ENCODE results near the gene FAT2. TPM values are rescaled to one million over a fixed set of nuclear protein-coding genes. Genes with fewer than 3 reads are reported as not detected.

Gene FAT2, protein sequence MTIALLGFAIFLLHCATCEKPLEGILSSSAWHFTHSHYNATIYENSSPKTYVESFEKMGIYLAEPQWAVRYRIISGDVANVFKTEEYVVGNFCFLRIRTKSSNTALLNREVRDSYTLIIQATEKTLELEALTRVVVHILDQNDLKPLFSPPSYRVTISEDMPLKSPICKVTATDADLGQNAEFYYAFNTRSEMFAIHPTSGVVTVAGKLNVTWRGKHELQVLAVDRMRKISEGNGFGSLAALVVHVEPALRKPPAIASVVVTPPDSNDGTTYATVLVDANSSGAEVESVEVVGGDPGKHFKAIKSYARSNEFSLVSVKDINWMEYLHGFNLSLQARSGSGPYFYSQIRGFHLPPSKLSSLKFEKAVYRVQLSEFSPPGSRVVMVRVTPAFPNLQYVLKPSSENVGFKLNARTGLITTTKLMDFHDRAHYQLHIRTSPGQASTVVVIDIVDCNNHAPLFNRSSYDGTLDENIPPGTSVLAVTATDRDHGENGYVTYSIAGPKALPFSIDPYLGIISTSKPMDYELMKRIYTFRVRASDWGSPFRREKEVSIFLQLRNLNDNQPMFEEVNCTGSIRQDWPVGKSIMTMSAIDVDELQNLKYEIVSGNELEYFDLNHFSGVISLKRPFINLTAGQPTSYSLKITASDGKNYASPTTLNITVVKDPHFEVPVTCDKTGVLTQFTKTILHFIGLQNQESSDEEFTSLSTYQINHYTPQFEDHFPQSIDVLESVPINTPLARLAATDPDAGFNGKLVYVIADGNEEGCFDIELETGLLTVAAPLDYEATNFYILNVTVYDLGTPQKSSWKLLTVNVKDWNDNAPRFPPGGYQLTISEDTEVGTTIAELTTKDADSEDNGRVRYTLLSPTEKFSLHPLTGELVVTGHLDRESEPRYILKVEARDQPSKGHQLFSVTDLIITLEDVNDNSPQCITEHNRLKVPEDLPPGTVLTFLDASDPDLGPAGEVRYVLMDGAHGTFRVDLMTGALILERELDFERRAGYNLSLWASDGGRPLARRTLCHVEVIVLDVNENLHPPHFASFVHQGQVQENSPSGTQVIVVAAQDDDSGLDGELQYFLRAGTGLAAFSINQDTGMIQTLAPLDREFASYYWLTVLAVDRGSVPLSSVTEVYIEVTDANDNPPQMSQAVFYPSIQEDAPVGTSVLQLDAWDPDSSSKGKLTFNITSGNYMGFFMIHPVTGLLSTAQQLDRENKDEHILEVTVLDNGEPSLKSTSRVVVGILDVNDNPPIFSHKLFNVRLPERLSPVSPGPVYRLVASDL (N-terminal part only)
- polyA plus RNA-seq (2011; rRNA removed) (0.01 TPM in 1 of 2 replicates, not detected in the other), polyA plus RNA-seq (2017; fragmentation: RNase III; extraction: RNeasy Plus Mini Kit Qiagen cat#74134 plus additional on column Dnase treatment) (0.01 to 0.03 TPM (median 0.01 TPM) in 3 replicates), polyA minus RNA-seq (2011; rRNA and poly(A)+ RNA removed) (0.08 and 0.10 TPM in 2 replicates)
- polyA plus RNA-seq (2012; cell fraction: cytosol; rRNA removed), result under 0.01 TPM in 1 of 2 replicates, not detected in the other
- 0.01 TPM in 1 of 2 replicates, not detected in the other for polyA plus RNA-seq (2012; cell fraction: nucleus; rRNA removed)

- peak in 1 of 2 experiments; percentile 16; a peak in 2 of 6 replicates for ATAC-seq
- CTCF ChIA-PET, result no interaction called here
- WGBS (ENCODE audit: missing lambda C conversion rate), result 67% methylated on average over 12 of the region's 13 CpGs
These were observed at the start of gene FAT2 for GRCh38 chr5:151591144-151591819. TSS of gene FAT2 (minus strand) at chr5:151591331. CDS start at chr5:151568931, 22,400 bp downstream.

DNA sequence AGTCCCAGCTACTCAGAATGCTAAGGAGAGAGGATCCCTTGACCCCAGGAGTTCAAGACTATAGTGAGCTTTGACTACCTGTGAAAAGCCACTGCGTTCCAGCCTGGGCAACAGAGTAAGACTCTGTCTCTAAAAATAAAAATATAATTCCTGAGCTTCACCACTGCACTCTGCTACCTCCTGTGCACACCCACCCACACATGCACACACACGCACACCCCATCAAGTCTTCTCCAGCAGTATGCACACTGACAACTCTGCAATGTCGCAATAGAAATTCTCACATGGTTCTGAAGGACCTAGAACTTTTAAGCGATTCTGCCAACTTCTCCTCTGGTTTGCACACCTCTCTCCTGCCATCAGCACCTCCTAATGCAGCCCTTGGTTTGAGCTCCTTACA, 47.5 kb upstream of the FAT2 start:
- Histone ChIP-seq H3K4me2 (no peak overlapping the region), H3K9me3 (0 out of 3 replicates have a peak, but pooled peaks cover 4% of the 10 kb centered on the region), H3K27ac (no peak overlapping the region), H3K4me1 (no peaks in the 10 kb centered on the region), H3K4me3 (no peak overlapping the region)
- 39% methylated on average over 4 of the region's 4 CpGs for WGBS (ENCODE audit: missing lambda C conversion rate)
- CTCF ChIA-PET, result interaction anchor here (2.1 to 3.3 kb wide), 2 partner anchors 13 to 101 kb away, joined by 9 to 12 read pairs; no protein-coding TSS in a partner anchor
- TF ChIP-seq EP300 (IDR thresholded peaks at IDR 0.05) (no peak), ZFP36 (IDR thresholded peaks at IDR 0.05; ENCODE audit: borderline replicate concordance, partially characterized antibody) (no peak)
- no peak for DNase-seq (ENCODE audit: low read depth in 1 of 2, low spot score in 1 of 2)
- no peak for FAIRE-seq
- ATAC-seq, result no peak
- POLR2A ChIA-PET, result no interaction called here

More at GRCh38 chr5:151591144-151591819, at the start of gene FAT2:
- Histone ChIP-seq H3K4me2 (no peak within 1 kb of the TSS), H3K9me3 (no peaks in the 10 kb centered on the region), H3K4me3 (no peak within 1 kb of the TSS), H3K27ac (no peak within 1 kb of the TSS), H3K4me1 (no peaks in the 10 kb centered on the region)
- POLR2A ChIA-PET, result no interaction called here
- TF ChIP-seq MYC (IDR thresholded peaks at IDR 0.05; ENCODE audit: borderline replicate concordance, low read length) (no peak), ZNF302 (CRISPR knock-in tag; IDR thresholded peaks at IDR 0.05) (no peak), ZC3H11A (IDR thresholded peaks at IDR 0.05) (no peak)
- FAIRE-seq (no peak), DNase-seq (ENCODE audit: low read depth in 1 of 2, low spot score in 1 of 2) (no peak)

GRCh38 chr5:151637676-151638075, 46.5 kb upstream of the FAT2 start:
- 0 out of 3 replicates have a peak, but pooled peaks cover 4% of the 10 kb centered on the region for H3K9me3 ChIP-seq
- ChIA-PET POLR2A (no interaction called here), CTCF (interaction anchor here (0.6 to 3.3 kb wide), 6 partner anchors 10 to 192 kb away, joined by 3 to 12 read pairs (median 3); no protein-coding TSS in a partner anchor)
- DNase-seq (ENCODE audit: low read depth in 1 of 2, low spot score in 1 of 2) (no peak), ATAC-seq (no peak; a peak in 1 of 6 replicates), FAIRE-seq (no peak)
- TF ChIP-seq CBX8 (IDR thresholded peaks at IDR 0.05) (no peak), HEYL (CRISPR knock-in tag; IDR thresholded peaks at IDR 0.05) (no peak), FOSL2 (IDR thresholded peaks at IDR 0.05) (no peak), FOSL2 (CRISPR knock-in tag; IDR thresholded peaks at IDR 0.05) (no peak), TP53 (CRISPR knock-in tag; IDR thresholded peaks at IDR 0.05) (no peak), EP300 (IDR thresholded peaks at IDR 0.05) (no peak)
- TF ChIP-seq, protein P1, sequence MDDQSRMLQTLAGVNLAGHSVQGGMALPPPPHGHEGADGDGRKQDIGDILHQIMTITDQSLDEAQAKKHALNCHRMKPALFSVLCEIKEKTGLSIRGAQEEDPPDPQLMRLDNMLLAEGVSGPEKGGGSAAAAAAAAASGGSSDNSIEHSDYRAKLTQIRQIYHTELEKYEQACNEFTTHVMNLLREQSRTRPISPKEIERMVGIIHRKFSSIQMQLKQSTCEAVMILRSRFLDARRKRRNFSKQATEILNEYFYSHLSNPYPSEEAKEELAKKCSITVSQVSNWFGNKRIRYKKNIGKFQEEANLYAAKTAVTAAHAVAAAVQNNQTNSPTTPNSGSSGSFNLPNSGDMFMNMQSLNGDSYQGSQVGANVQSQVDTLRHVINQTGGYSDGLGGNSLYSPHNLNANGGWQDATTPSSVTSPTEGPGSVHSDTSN (IDR thresholded peaks at IDR 0.05), result no peak
- TF ChIP-seq, protein P2, sequence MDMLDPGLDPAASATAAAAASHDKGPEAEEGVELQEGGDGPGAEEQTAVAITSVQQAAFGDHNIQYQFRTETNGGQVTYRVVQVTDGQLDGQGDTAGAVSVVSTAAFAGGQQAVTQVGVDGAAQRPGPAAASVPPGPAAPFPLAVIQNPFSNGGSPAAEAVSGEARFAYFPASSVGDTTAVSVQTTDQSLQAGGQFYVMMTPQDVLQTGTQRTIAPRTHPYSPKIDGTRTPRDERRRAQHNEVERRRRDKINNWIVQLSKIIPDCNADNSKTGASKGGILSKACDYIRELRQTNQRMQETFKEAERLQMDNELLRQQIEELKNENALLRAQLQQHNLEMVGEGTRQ (IDR thresholded peaks at IDR 0.05), result no peak
- H3K4me1 ChIP-seq, result no peaks in the 10 kb centered on the region
- H3K4me2 ChIP-seq, result no peak overlapping the region
- no peak overlapping the region for H3K4me3 ChIP-seq
- H3K27ac ChIP-seq, result no peak overlapping the region
- 67% methylated on average over 5 of the region's 5 CpGs for WGBS (ENCODE audit: missing lambda C conversion rate)

Data from A549 (cell line).